Body of pancreas (tissue), 4 donors: ENCODE results near the gene CYSLTR2.
A peak's percentile ranks its signal among the peaks of the same experiment; 100 is the strongest.

Experiments used
- CTCF ChIP-seq, 7 experiments: fragments of 450-650 bp in 4 of 7; fragments of 200-600 bp in 3 of 7; sonication (generic) in 3 of 7; IDR thresholded peaks; one replicate each; pipeline ENCODE4 v1.5.1; 2016 to 2019; ENCODE audit warnings: antibody characterized with exemption in 7 of 7
- POLR2A ChIP-seq, 3 donors: fragments of 450-650 bp; IDR thresholded peaks; one replicate each; pipeline ENCODE4 v1.6.1; 2016; ENCODE audit warnings: antibody characterized with exemption in 3 of 3, mild to moderate bottlenecking in 2 of 3

- TF ChIP-seq CTCF (IDR thresholded peaks at IDR 0.05): peak in 5 of 7 experiments; percentile 15 to 66 (median 51)
- no peak for TF ChIP-seq POLR2A (IDR thresholded peaks at IDR 0.05)
Observed at GRCh38 chr13:48647625-48648024, 6.1 kb upstream of the CYSLTR2 start.
